ENCODE results near the gene GNS. TPM values are rescaled to one million over a fixed set of nuclear protein-coding genes. Genes with fewer than 3 reads are reported as not detected.

Gene GNS
- total RNA-seq, 3 donors from 2014 or later: 57.4 to 79.2 (median 72.9) TPM

DNA sequence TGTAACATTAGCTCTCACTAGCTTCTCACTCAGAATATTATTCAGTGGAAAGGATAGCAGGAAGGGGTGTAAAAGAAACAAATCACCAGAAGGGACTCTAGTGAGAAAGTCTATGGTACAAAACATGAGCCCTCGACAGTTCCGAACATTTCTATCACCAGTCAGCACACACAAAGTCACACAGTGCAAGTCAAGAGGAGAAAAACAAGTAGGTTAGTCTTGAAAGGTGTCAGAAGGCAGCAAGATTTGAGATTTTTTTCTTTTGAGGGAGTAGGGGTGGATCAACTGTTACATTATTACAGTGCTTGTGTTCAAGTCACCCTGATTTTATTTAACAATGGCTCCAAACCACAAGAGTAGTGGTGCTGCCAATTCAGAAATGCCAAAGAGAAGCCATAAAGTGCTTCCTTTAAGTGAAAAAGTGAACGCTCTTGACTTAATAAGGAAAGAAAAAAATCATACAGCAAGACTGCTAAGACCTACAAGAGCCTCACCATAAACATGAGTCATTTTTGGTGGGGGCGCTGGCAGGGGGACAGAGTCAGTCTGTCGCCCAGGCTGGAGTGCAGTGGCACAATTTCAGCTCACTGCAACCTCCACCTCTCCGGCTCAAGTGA lies 42.3 kb downstream of the GNS start:
- no peak for TF ChIP-seq CTCF (IDR thresholded peaks at IDR 0.05)
- intact Hi-C loops (cut with DNase I, micrococcal nuclease): no loop called here
- Histone ChIP-seq H3K4me3 (no peak overlapping the region), H3K4me1 (ENCODE audit: low read depth) (no peaks in the 10 kb centered on the region), H3K9me3 (no peaks in the 10 kb centered on the region), H3K36me3 (ENCODE audit: low read depth) (no peaks in the 10 kb centered on the region)
- no peak for DNase-seq
- no peak for ATAC-seq

GRCh38 chr12:64716371-64716770 lies 42.8 kb downstream of the GNS start:
- Histone ChIP-seq H3K4me3 (no peak overlapping the region), H3K9me3 (no peaks in the 10 kb centered on the region), H3K36me3 (ENCODE audit: low read depth) (no peaks in the 10 kb centered on the region), H3K4me1 (ENCODE audit: low read depth) (no peaks in the 10 kb centered on the region)
- intact Hi-C loops (cut with DNase I, micrococcal nuclease): no loop called here
- peak; percentile 83 for ATAC-seq
- peak in 1 of 3 donors; percentile 51 for DNase-seq
- TF ChIP-seq CTCF (IDR thresholded peaks at IDR 0.05): no peak

DNA sequence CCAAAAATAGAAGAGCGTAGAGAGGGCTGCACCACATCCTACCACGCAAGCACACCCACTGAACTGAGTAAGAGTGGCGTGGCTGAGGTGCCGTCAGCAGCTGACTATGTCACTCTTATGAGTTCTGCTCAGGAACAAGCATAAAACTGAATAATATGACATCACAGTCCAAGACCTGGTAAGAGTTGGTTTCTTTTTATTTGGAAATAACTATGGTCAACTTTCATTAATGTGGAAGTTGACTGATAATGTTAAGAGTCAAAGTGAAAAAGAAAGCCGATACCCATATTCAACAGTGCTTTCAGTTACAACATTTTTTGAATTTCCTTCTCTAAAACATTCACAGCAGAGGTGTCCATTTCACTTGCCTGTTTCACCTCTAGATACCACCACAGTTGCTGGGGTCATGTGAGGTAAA lies 44.6 kb downstream of the GNS start:
- intact Hi-C loops (cut with DNase I, micrococcal nuclease): no loop called here
- Histone ChIP-seq H3K9me3 (no peaks in the 10 kb centered on the region), H3K4me3 (no peak overlapping the region), H3K36me3 (ENCODE audit: low read depth) (no peaks in the 10 kb centered on the region), H3K4me1 (ENCODE audit: low read depth) (no peaks in the 10 kb centered on the region)
- TF ChIP-seq CTCF (IDR thresholded peaks at IDR 0.05): no peak
- ATAC-seq (peak; percentile 28), DNase-seq (no peak)

- intact Hi-C loops (cut with DNase I, micrococcal nuclease): no loop called here
- DNase-seq (no peak), ATAC-seq (no peak)
- Histone ChIP-seq H3K4me3 (no peak overlapping the region), H3K9me3 (no peaks in the 10 kb centered on the region), H3K4me1 (ENCODE audit: low read depth) (no peaks in the 10 kb centered on the region), H3K36me3 (ENCODE audit: low read depth) (no peaks in the 10 kb centered on the region)
- TF ChIP-seq CTCF (IDR thresholded peaks at IDR 0.05): no peak
Measured at GRCh38 chr12:64713376-64713775, 45.8 kb downstream of the GNS start.

DNA sequence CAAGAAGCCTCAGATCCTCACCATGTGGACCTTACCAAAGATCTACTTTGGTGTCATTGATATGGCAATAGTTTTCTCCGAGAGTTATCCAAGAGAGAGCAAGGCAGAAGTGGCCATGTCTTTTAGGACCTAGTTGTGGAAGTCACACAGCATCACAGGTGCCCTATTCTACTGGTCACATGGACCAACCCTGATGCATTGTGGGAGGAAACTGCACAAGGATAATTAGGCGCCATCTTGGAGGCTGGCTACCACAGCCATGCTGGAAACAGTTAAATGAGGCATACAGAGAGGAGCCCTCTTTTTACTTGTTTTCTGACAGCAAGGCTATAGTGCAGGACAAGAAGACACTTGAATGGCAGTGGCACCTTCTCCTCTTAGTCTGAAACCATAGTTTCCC lies 49.8 kb downstream of the GNS start:
- no peaks in the 10 kb centered on the region for H3K9me3 ChIP-seq
- intact Hi-C loops (cut with DNase I, micrococcal nuclease): no loop called here
- ATAC-seq: no peak

More for the DNA sequence above, 49.8 kb downstream of the GNS start:
- no peak overlapping the region for H3K4me3 ChIP-seq
- no peak for DNase-seq
- H3K36me3 ChIP-seq (ENCODE audit: low read depth): no peaks in the 10 kb centered on the region
- no peak for TF ChIP-seq CTCF (IDR thresholded peaks at IDR 0.05)
- no peaks in the 10 kb centered on the region for H3K4me1 ChIP-seq (ENCODE audit: low read depth)

Measured in mucosa of descending colon (tissue), 3 donors.